ENCODE measurements around the gene DCST1.

The DCST1 gene

DNA sequence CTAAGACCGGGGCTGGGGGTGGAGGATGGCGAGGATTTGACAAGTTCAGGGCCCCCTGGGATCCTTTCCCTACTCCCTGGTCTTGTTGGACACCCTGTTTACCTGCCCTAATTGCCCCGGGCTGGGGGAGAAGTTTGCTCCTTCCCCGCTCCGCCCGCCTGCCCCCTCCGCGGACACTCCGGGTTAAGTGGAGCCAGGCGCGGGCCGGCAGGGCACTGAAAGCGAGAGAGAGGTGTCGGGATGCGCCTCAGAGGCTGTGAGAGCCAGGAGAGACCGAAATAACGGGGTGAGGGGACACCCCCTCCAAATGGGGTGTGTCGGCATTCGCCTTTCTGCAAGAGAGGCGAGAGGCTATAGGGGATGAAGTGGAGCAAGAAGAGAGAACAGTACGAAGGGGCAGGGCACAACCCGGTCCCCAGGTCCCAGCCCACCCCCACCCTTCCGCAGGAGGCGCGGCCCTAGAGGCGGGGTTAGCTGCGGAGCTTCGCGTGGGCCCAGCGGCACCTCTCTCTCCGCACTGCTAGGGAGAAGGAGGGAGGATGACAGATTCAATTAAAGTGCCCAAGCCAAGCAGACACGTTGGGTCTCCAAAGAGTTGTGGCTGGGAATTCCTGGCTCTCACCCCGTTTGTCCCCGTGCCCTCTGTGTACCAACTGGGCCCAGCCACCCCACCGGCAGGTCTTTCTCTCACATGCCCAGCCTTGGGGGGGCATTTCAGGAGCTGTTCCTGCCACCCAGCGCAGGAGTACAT lies 48.9 kb downstream of the DCST1 start:
- H3K4me3 ChIP-seq (ENCODE audit: insufficient read depth, low read depth, low read length), result peak overlapping the region; percentile 5
- peaks cover 79% of the 10 kb centered on the region for H3K27me3 ChIP-seq (ENCODE audit: control insufficient read depth, insufficient read depth, low read length, poor library complexity, severe bottlenecking)
- H3K4me1 ChIP-seq (ENCODE audit: control insufficient read depth, insufficient read depth, low read length), result peaks cover 55% of the 10 kb centered on the region
- WGBS, 2 experiments, result 7 to 9% methylated on average over 36 of the region's 36 CpGs
- no peaks in the 10 kb centered on the region for H3K36me3 ChIP-seq (ENCODE audit: control insufficient read depth, insufficient read depth, low read length)
- H3K27ac ChIP-seq (ENCODE audit: insufficient read depth, low read depth, low read length, poor library complexity, severe bottlenecking), result no peak overlapping the region
- H3K9me3 ChIP-seq (ENCODE audit: control insufficient read depth, low read length), result no peaks in the 10 kb centered on the region

DNA sequence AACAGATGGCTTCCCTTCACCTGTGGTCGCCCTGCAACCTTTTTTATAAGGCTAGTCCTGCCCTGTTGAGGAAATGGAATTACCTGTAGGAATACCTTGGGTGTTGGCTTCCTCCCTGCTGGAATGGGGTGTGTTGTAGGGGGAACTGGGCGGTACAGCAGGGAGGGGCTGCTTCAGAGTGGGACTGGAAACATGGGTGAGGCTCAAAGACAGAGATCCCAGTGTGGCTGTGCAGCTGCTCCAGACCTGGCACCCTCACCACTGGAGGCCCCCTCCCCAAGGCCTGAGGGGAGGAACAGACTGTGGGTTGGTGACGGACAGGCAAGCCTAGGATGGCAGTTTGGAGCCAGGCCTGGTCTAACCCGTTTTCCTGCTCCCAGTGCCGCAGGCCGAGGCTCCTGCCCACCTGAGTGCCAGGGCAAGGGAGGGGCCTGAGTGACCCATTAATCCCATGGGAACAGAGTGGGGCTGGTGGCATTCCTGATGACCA lies 49.5 kb downstream of the DCST1 start:
- H3K9me3 ChIP-seq (ENCODE audit: control insufficient read depth, low read length), result no peaks in the 10 kb centered on the region
- WGBS, 2 experiments, result 66 to 68% methylated on average over 6 of the region's 6 CpGs
- no peak overlapping the region for H3K27ac ChIP-seq (ENCODE audit: insufficient read depth, low read depth, low read length, poor library complexity, severe bottlenecking)
- peaks cover 73% of the 10 kb centered on the region for H3K27me3 ChIP-seq (ENCODE audit: control insufficient read depth, insufficient read depth, low read length, poor library complexity, severe bottlenecking)
- H3K4me1 ChIP-seq (ENCODE audit: control insufficient read depth, insufficient read depth, low read length), result peaks cover 55% of the 10 kb centered on the region
- no peak overlapping the region for H3K4me3 ChIP-seq (ENCODE audit: insufficient read depth, low read depth, low read length)
- H3K36me3 ChIP-seq (ENCODE audit: control insufficient read depth, insufficient read depth, low read length), result no peaks in the 10 kb centered on the region

DNA sequence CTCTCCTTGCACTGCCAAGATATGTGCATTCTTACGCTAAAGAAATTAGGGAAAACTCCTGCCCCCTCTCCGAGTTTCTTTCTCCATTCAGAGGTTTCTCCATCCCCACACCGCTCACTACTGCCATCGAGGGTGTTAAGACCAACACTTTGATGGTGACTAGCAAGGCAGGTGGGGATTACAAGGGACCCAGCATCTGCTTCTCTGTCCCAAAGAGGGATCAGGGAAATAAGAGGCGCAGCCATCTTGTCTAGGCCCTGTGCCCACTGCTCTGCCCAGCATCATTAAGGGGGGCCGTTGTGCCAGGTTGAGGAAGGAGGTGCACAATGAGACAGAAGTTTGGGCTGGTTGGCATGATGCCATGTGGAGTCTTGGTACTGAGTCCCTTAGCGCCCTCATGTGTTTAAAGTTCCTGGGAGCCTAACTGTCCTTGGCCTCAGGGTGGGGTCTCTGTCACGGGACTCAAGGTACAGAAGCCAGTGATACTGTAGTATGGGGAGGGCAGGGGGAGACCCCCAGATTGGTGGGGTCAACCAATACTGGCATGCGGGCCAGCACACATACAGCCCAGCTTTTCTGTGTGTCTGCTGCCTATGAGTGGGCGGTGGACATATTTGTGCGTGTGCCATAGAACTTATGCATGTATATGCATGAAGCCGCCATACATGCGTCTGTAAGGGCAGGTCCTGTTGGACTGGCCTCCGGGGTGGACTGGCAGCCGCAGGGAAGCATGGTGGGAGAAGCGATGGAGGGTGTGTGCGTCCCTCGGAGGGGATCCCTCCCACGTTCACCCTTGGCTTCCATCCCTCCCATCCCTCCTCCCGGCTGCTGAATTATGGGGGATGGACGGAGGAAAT lies 50.5 kb downstream of the DCST1 start:
- Histone ChIP-seq H3K4me1 (ENCODE audit: control insufficient read depth, insufficient read depth, low read length) (peaks cover 48% of the 10 kb centered on the region), H3K4me3 (ENCODE audit: insufficient read depth, low read depth, low read length) (peak overlapping the region; percentile 63), H3K27me3 (ENCODE audit: control insufficient read depth, insufficient read depth, low read length, poor library complexity, severe bottlenecking) (peaks cover 63% of the 10 kb centered on the region), H3K27ac (ENCODE audit: insufficient read depth, low read depth, low read length, poor library complexity, severe bottlenecking) (no peak overlapping the region), H3K36me3 (ENCODE audit: control insufficient read depth, insufficient read depth, low read length) (no peaks in the 10 kb centered on the region), H3K9me3 (ENCODE audit: control insufficient read depth, low read length) (no peaks in the 10 kb centered on the region)
- 35 to 37% methylated on average over 21 of the region's 21 CpGs for WGBS, 2 experiments

DNA sequence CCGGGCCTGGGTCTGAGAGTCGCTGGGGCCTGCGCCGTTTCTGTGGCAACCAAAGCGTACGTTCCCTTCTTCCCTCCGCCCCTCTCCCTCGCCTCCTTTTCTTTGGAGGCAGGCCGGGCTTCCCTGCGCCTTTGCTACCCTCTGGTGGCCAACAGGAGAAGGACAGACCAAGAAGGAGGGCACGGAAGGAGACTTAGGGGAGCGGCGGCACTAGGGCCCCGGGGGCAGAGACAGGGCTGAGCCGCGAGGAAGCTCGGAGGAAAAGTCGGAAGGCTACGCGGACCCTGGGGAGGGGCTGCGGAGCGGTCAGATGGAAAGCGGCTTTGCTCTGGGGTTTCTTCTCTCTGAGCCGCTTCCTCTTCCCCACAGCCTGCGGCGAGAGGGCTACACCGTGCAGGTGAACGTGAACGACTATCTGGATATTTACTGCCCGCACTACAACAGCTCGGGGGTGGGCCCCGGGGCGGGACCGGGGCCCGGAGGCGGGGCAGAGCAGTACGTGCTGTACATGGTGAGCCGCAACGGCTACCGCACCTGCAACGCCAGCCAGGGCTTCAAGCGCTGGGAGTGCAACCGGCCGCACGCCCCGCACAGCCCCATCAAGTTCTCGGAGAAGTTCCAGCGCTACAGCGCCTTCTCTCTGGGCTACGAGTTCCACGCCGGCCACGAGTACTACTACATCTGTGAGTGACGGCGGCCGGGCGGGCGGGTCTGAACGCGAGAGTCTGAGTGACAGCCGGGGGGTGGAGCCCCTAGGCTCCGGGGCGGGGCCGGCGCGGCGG lies 51.3 kb downstream of the DCST1 start:
- Histone ChIP-seq H3K27me3 (ENCODE audit: control insufficient read depth, insufficient read depth, low read length, poor library complexity, severe bottlenecking) (peaks cover 55% of the 10 kb centered on the region), H3K27ac (ENCODE audit: insufficient read depth, low read depth, low read length, poor library complexity, severe bottlenecking) (no peak overlapping the region), H3K36me3 (ENCODE audit: control insufficient read depth, insufficient read depth, low read length) (no peaks in the 10 kb centered on the region), H3K4me3 (ENCODE audit: insufficient read depth, low read depth, low read length) (peak overlapping the region; percentile 63), H3K9me3 (ENCODE audit: control insufficient read depth, low read length) (no peaks in the 10 kb centered on the region), H3K4me1 (ENCODE audit: control insufficient read depth, insufficient read depth, low read length) (peaks cover 40% of the 10 kb centered on the region)
- whole genome bisulfite sequencing, 2 experiments, result 0 to 1% methylated on average over 67 of the region's 67 CpGs

DNA sequence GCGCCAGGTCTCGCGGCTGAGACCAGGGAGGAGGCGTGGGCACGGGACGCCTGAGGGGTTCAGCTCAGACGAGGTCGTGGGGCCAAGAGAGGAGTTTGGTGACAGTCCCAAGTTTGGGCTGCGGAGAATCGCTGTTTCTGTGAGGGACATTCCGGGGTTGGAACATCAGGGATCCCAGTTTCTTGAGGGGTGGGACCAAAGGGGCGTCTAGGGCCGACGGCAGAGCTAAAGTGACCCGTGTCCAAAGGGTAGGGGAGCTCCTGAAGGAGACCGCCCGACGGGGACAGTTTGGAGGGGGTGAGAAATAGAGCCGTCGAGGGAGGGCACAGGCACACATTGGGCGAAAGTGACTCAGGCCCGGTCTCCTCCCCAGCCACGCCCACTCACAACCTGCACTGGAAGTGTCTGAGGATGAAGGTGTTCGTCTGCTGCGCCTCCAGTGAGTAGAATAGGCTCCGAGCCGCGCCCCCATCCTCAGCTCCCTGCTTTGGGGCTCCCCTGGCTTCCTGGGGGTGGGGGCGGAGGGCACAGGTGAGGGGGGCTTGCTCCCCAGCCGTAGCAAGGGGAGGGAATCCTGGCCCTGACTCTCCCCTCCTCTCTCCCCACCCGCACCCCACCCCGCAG lies 52.0 kb downstream of the DCST1 start:
- WGBS, 2 experiments, result 4 to 5% methylated on average over 32 of the region's 32 CpGs
- peak overlapping the region; percentile 63 for H3K4me3 ChIP-seq (ENCODE audit: insufficient read depth, low read depth, low read length)
- H3K27ac ChIP-seq (ENCODE audit: insufficient read depth, low read depth, low read length, poor library complexity, severe bottlenecking), result no peak overlapping the region
- H3K9me3 ChIP-seq (ENCODE audit: control insufficient read depth, low read length), result no peaks in the 10 kb centered on the region
- no peaks in the 10 kb centered on the region for H3K36me3 ChIP-seq (ENCODE audit: control insufficient read depth, insufficient read depth, low read length)
- H3K4me1 ChIP-seq (ENCODE audit: control insufficient read depth, insufficient read depth, low read length), result peaks cover 34% of the 10 kb centered on the region
- peaks cover 48% of the 10 kb centered on the region for H3K27me3 ChIP-seq (ENCODE audit: control insufficient read depth, insufficient read depth, low read length, poor library complexity, severe bottlenecking)

DNA sequence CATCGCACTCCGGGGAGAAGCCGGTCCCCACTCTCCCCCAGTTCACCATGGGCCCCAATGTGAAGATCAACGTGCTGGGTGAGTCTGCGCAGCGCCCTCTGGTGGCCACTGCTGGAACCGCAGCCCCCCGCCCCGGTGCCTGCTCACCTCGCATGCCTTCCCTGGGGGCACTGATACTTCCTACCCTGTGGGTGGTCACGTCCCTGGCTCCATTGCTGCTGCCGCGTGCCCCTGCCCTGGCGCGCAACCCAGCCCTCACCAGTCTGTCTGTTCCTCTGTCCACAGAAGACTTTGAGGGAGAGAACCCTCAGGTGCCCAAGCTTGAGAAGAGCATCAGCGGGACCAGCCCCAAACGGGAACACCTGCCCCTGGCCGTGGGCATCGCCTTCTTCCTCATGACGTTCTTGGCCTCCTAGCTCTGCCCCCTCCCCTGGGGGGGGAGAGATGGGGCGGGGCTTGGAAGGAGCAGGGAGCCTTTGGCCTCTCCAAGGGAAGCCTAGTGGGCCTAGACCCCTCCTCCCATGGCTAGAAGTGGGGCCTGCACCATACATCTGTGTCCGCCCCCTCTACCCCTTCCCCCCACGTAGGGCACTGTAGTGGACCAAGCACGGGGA lies 52.6 kb downstream of the DCST1 start:
- peak overlapping the region; percentile 63 for H3K4me3 ChIP-seq (ENCODE audit: insufficient read depth, low read depth, low read length)
- peaks cover 31% of the 10 kb centered on the region for H3K4me1 ChIP-seq (ENCODE audit: control insufficient read depth, insufficient read depth, low read length)
- WGBS, 2 experiments, result 14 to 16% methylated on average over 24 of the region's 24 CpGs
- no peaks in the 10 kb centered on the region for H3K36me3 ChIP-seq (ENCODE audit: control insufficient read depth, insufficient read depth, low read length)
- no peaks in the 10 kb centered on the region for H3K9me3 ChIP-seq (ENCODE audit: control insufficient read depth, low read length)
- H3K27me3 ChIP-seq (ENCODE audit: control insufficient read depth, insufficient read depth, low read length, poor library complexity, severe bottlenecking), result peaks cover 42% of the 10 kb centered on the region
- H3K27ac ChIP-seq (ENCODE audit: insufficient read depth, low read depth, low read length, poor library complexity, severe bottlenecking), result no peak overlapping the region

DNA sequence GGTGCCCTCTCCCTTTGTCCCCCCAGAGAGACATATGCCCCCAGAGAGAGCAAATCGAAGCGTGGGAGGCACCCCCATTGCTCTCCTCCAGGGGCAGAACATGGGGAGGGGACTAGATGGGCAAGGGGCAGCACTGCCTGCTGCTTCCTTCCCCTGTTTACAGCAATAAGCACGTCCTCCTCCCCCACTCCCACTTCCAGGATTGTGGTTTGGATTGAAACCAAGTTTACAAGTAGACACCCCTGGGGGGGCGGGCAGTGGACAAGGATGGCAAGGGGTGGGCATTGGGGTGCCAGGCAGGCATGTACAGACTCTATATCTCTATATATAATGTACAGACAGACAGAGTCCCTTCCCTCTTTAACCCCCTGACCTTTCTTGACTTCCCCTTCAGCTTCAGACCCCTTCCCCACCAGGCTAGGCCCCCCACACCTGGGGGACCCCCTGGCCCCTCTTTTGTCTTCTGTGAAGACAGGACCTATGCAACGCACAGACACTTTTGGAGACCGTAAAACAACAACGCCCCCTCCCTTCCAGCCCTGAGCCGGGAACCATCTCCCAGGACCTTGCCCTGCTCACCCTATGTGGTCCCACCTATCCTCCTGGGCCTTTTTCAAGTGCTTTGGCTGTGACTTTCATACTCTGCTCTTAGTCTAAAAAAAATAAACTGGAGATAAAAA lies 53.4 kb downstream of the DCST1 start:
- Histone ChIP-seq H3K36me3 (ENCODE audit: control insufficient read depth, insufficient read depth, low read length) (no peaks in the 10 kb centered on the region), H3K27ac (ENCODE audit: insufficient read depth, low read depth, low read length, poor library complexity, severe bottlenecking) (no peak overlapping the region), H3K27me3 (ENCODE audit: control insufficient read depth, insufficient read depth, low read length, poor library complexity, severe bottlenecking) (peaks cover 39% of the 10 kb centered on the region), H3K9me3 (ENCODE audit: control insufficient read depth, low read length) (no peaks in the 10 kb centered on the region), H3K4me1 (ENCODE audit: control insufficient read depth, insufficient read depth, low read length) (peaks cover 24% of the 10 kb centered on the region), H3K4me3 (ENCODE audit: insufficient read depth, low read depth, low read length) (no peak overlapping the region)
- 57 to 63% methylated on average over 6 to 8 of the region's 8 CpGs for WGBS, 2 experiments

DNA sequence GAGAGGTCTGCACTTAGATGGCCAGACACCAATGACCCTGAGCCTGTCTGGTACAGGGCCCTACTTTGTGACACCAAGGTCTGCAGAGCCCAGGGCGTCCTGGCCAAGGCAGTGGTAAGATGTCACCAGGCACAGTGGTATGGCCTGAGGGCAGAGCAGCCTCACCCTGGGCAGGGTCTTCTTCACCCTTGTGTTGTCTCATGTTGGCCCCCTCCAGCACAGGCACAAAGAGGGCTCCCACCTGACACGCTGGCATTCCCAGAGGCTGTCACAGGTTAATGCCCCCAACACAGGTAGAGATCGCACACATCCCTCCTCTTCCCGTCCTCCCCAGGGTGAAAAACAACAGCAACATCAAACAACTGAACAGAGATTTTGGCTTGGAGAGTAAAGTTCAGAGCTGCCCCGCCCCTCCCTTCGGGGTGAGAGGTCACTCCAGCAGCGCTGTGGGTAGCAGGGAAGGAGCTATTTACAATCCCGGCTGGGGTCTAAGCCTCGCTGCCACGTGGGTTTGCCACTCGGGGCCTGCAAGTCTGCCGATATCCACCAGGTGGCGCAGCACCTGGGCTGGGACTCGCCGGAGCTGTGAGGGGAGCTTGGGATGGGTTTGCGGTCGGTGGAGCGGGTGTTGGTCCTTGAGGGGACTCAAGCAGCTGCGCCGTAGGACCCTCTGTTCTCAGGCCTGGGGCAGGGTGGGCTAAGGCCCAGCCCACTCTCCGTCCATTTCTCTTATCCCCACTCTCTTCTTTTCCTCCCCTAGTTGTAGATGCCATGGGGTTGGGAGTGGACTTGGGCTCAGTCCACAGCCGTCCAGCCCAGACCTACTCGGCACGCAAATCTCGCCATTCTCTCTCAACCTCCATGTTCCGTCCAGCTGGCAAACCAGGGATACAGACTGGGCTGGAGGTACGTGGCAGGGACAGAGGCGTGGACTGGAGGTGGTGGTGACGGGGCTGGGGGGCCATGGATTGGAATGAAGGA lies 57.7 kb downstream of the DCST1 start:
- WGBS, 2 experiments, result 37 to 40% methylated on average over 29 of the region's 29 CpGs
- Histone ChIP-seq H3K9me3 (ENCODE audit: control insufficient read depth, low read length) (no peaks in the 10 kb centered on the region), H3K36me3 (ENCODE audit: control insufficient read depth, insufficient read depth, low read length) (no peaks in the 10 kb centered on the region), H3K4me3 (ENCODE audit: insufficient read depth, low read depth, low read length) (no peak overlapping the region), H3K27ac (ENCODE audit: insufficient read depth, low read depth, low read length, poor library complexity, severe bottlenecking) (no peak overlapping the region), H3K27me3 (ENCODE audit: control insufficient read depth, insufficient read depth, low read length, poor library complexity, severe bottlenecking) (peaks cover 17% of the 10 kb centered on the region), H3K4me1 (ENCODE audit: control insufficient read depth, insufficient read depth, low read length) (peaks cover 11% of the 10 kb centered on the region)

Data from ectodermal cell (in vitro differentiated cells).